Suprapubic skin (tissue), 3 donors: ENCODE data around the gene NID2.

ENCODE experiments used
- CTCF ChIP-seq, 2 donors: fragments of 200-600 bp in 1 of 2; fragments of 450-650 bp in 1 of 2; sonication (generic) in 1 of 2; IDR thresholded peaks; one replicate each; pipeline ENCODE4 v1.5.1; 2016 to 2019; ENCODE audit warnings: antibody characterized with exemption in 2 of 2, mild to moderate bottlenecking in 1 of 2, moderate library complexity in 1 of 2
- POLR2AphosphoS5 ChIP-seq, 3 donors: sonication (generic); formaldehyde crosslinking; IDR thresholded peaks; one replicate each; pipeline ENCODE4 v1.6.1; 2017; ENCODE audit warnings: antibody characterized with exemption in 3 of 3

DNA sequence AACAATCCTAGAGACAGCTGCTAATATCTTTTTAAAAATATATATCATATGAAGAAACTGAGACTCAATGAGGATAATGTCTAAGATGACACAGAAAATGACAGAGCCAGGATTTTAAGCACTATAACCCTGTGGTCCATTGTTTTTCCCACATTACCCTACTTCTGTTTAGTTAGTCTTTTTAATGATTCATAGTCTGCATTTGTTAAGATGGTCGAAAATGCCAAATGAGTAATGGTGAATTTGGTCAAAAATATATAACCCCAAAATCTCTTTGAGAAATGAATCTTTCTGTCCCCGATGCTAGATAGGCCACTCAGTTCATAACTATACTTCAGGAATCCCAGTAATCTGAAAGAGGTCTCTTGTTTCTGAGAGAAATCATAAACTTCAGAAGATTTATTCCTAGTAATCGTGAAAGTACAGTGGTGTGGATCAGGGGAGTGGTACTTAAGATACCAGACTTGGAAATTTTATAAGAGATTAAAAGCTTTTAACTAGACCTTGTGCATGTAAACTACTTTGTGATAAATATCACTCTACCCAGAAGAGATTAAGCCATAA is 68.8 kb downstream of the NID2 start:
- TF ChIP-seq CTCF (IDR thresholded peaks at IDR 0.05) (no peak), POLR2AphosphoS5 (IDR thresholded peaks at IDR 0.05) (no peak)
